GM23338 (cell line): ENCODE results near the gene INO80.

Source experiments
- EZH2 ChIP-seq: fragments of 200-600 bp; sonication (generic); IDR thresholded peaks from one replicate; pipeline ENCODE4 v1.8.0; 2017; ENCODE audit warnings: antibody characterized with exemption, mild to moderate bottlenecking, low read depth; ENCODE audit not compliant: unreplicated experiment
- JUNB ChIP-seq: IDR thresholded peaks from one replicate; pipeline ENCODE4 v1.6.1; 2016; ENCODE audit warnings: antibody characterized with exemption; ENCODE audit not compliant: unreplicated experiment
- POLR2AphosphoS5 ChIP-seq: IDR thresholded peaks from 2 replicates; pipeline ENCODE4 v1.6.1; 2016; ENCODE audit warnings: antibody characterized with exemption, low read depth

- TF ChIP-seq JUNB: no peak
- no peak for TF ChIP-seq POLR2AphosphoS5
- TF ChIP-seq EZH2: no peak
Observed at GRCh38 chr15:41051139-41051538, 64.9 kb downstream of the INO80 start.
